Hepatocyte (in vitro differentiated cells): ENCODE measurements around the gene RTF1. TPM values are rescaled to one million over a fixed set of nuclear protein-coding genes. Genes with fewer than 3 reads are reported as not detected.

ENCODE experiments used
- DNase-seq: peaks from one replicate; pipeline ENCODE4 v3.0.0-alpha.2; 2016; ENCODE audit warnings: low spot score
- H2AFZ ChIP-seq: fragments of 200-600 bp; sonication (generic); 2 replicates; pipeline ENCODE4 v1.6.0; 2016; ENCODE audit warnings: antibody characterized with exemption, mild to moderate bottlenecking
- H3K27ac ChIP-seq: fragments of 200-600 bp; sonication (generic); 2 replicates; pipeline ENCODE4 v1.5.1; 2016; ENCODE audit warnings: mild to moderate bottlenecking
- H3K27me3 ChIP-seq: fragments of 200-600 bp; sonication (generic); 2 replicates; pipeline ENCODE4 v1.6.1; 2016
- H3K36me3 ChIP-seq: fragments of 200-600 bp; sonication (generic); replicated peaks from 2 replicates; pipeline ENCODE4 v1.5.1; 2016; ENCODE audit warnings: low read depth; ENCODE audit not compliant: insufficient read depth
- H3K4me1 ChIP-seq: fragments of 200-600 bp; sonication (generic); 2 replicates; pipeline ENCODE4 v1.5.1; 2016; ENCODE audit warnings: mild to moderate bottlenecking, moderate library complexity; ENCODE audit not compliant: insufficient read depth
- H3K4me2 ChIP-seq: fragments of 200-600 bp; sonication (generic); 2 replicates; pipeline ENCODE4 v1.6.0; 2016
- H3K4me3 ChIP-seq: fragments of 200-600 bp; sonication (generic); 2 replicates; pipeline ENCODE4 v1.5.1; 2016; ENCODE audit warnings: mild to moderate bottlenecking
- H3K79me2 ChIP-seq: fragments of 200-600 bp; sonication (generic); 2 replicates; pipeline ENCODE4 v1.6.0; 2017; ENCODE audit warnings: mild to moderate bottlenecking
- H3K9me2 ChIP-seq: fragments of 200-600 bp; sonication (generic); replicated peaks from 2 replicates; pipeline ENCODE4 v1.6.0; 2017; ENCODE audit warnings: mild to moderate bottlenecking; ENCODE audit not compliant: insufficient read depth
- H3K9me3 ChIP-seq: fragments of 200-600 bp; sonication (generic); 2 replicates; pipeline ENCODE4 v1.5.1; 2016; ENCODE audit warnings: low read depth, mild to moderate bottlenecking
- H4K20me1 ChIP-seq: fragments of 200-600 bp; sonication (generic); 2 replicates; pipeline ENCODE4 v1.6.0; 2016; ENCODE audit warnings: mild to moderate bottlenecking; ENCODE audit not compliant: insufficient read depth, poor library complexity, severe bottlenecking
- EZH2 ChIP-seq: fragments of 200-600 bp; sonication (generic); IDR thresholded peaks from 2 replicates; pipeline ENCODE4 v1.6.1; 2016; ENCODE audit warnings: antibody characterized with exemption, mild to moderate bottlenecking, borderline replicate concordance
- EZH2phosphoT487 ChIP-seq: fragments of 200-600 bp; sonication (generic); IDR thresholded peaks from one replicate; pipeline ENCODE4 v1.6.1; 2018; ENCODE audit warnings: antibody characterized with exemption, mild to moderate bottlenecking, low read depth, moderate library complexity; ENCODE audit not compliant: unreplicated experiment, severe bottlenecking
- WGBS: methylation state at CpG from one replicate; pipeline ENCODE4 v1.1.6; 2016; ENCODE audit warnings: low lambda C conversion rate; ENCODE audit errors: missing lambda C conversion rate; 5-methylcytosine and 5-hydroxymethylcytosine counted together
- polyA plus RNA-seq: library from polyadenylated mRNA; unstranded; fragments of >200 nt; fragmentation: Nextera tagmentation; extraction: Ambion mirVana; gene quantifications from 2 replicates; pipeline ENCODE4 v1.2.1, GENCODE V29; 2016
- total RNA-seq: library from RNA; depleted of rRNA; stranded (reverse); fragments of >200 nt; gene quantifications from 2 replicates; pipeline ENCODE4 v1.2.3, GENCODE V29; 2014
- TF ChIP-seq, protein P1 (sequence below): fragments of 200-600 bp; sonication (generic); IDR thresholded peaks from 2 replicates; pipeline ENCODE4 v1.5.1; 2016; ENCODE audit warnings: antibody characterized with exemption, mild to moderate bottlenecking; ENCODE audit not compliant: poor library complexity

RTF1 gene
- total and polyA plus RNA-seq, 2 experiments from 2014 or later = 34.1 to 73.4 TPM

DNA sequence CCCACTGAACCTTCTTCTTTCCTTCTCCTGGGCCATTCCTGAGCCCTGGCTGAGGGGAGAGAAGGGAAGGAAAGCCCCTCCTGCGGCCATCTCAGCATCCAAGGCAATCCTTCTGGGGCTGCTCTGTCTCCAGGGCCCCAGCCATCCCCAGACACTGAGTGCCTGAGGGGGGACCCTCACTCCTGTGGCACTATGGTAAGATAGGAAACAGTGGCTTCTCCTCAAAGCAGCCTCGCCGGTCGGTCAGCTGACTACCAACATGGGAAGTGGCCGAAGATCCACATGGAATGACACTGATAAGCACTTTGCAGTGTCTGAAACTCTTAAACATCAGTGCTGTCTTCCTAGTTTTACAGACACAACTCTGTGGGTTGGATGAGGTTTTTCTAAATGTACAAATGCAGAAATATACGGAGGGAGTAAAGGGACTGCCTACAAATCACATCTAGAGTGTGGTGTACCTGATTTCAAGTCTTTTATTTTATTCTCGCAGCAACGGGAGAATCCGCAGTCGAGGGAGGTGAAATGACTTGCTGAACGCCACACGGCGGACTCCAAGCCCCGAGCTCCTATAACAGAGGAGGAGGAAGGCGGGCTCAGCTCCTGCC, 75.8 kb downstream of the RTF1 start:
- Histone ChIP-seq H3K4me2 (peak overlapping the region; percentile 90), H3K4me3 (peak overlapping the region; percentile 22), H3K9me2 (no peaks in the 10 kb centered on the region), H3K9me3 (no peaks in the 10 kb centered on the region), H3K27ac (peak overlapping the region; percentile 96), H4K20me1 (no peaks in the 10 kb centered on the region), H3K36me3 (no peaks in the 10 kb centered on the region), H3K79me2 (peaks cover 9% of the 10 kb centered on the region), H2AFZ (peak overlapping the region; percentile 69), H3K4me1 (peaks cover 19% of the 10 kb centered on the region), H3K27me3 (peaks cover 22% of the 10 kb centered on the region)
- 8% methylated on average over 15 of the region's 15 CpGs for WGBS
- no peak for DNase-seq
- TF ChIP-seq EZH2 (no peak), EZH2phosphoT487 (no peak)
- TF ChIP-seq, protein P1, sequence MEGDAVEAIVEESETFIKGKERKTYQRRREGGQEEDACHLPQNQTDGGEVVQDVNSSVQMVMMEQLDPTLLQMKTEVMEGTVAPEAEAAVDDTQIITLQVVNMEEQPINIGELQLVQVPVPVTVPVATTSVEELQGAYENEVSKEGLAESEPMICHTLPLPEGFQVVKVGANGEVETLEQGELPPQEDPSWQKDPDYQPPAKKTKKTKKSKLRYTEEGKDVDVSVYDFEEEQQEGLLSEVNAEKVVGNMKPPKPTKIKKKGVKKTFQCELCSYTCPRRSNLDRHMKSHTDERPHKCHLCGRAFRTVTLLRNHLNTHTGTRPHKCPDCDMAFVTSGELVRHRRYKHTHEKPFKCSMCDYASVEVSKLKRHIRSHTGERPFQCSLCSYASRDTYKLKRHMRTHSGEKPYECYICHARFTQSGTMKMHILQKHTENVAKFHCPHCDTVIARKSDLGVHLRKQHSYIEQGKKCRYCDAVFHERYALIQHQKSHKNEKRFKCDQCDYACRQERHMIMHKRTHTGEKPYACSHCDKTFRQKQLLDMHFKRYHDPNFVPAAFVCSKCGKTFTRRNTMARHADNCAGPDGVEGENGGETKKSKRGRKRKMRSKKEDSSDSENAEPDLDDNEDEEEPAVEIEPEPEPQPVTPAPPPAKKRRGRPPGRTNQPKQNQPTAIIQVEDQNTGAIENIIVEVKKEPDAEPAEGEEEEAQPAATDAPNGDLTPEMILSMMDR = no peak

DNA sequence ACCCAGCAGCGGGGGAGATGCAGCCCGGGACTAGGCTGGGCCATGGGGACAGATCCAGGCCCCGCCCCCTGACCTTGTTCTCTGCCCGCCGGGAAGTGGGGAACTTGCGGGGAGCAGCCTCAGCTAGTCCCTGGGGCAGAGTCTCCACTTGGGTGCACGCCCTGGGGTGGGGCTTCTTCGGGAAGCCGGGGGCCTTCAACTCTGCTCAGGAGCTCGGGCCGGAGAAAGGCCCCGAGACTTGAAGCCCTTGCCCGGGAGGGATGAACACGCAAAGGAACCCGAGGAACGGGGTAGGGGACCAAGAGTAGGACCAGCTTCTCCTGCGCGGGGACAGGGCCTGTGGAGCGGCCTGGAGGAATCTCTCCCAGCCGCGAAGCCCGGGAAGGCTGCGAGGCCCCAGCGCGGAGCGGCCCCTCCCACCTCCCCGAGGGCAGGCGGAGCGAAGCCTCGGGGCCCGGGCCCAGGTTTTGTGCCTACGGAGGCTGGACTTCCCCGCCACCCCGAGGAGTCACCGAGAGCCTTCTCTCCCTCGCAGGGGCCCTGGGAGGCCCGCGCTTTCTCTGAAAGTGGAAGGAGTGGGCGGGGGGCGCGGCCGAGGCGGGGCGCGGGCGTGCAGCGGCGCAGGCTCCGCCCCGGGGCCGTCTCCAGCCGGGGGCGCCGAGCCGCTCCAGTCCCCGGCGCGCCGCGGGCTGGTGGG, 76.5 kb downstream of the RTF1 start, which contains the start of gene ITPKA:
TSS of gene ITPKA (plus strand) at position 670 of the 697 bp plus-strand sequence. CDS start 54 bp downstream, outside the sequence.
- Histone ChIP-seq H3K27me3 (peaks cover 26% of the 10 kb centered on the region), H3K4me1 (peaks cover 19% of the 10 kb centered on the region), H3K4me3 (peak within 1 kb of the TSS; percentile 22), H3K36me3 (no peaks in the 10 kb centered on the region), H3K27ac (peak within 1 kb of the TSS; percentile 96), H3K9me3 (no peaks in the 10 kb centered on the region), H3K4me2 (peak within 1 kb of the TSS; percentile 90), H3K9me2 (no peaks in the 10 kb centered on the region), H4K20me1 (no peaks in the 10 kb centered on the region), H3K79me2 (peaks cover 14% of the 10 kb centered on the region), H2AFZ (peak within 1 kb of the TSS; percentile 69)
- TF ChIP-seq EZH2 = no peak
- TF ChIP-seq, protein P1 = no peak
- no peak for TF ChIP-seq EZH2phosphoT487
- 0% methylated on average over 43 of the region's 60 CpGs for WGBS
- peak; percentile 88 for DNase-seq

DNA sequence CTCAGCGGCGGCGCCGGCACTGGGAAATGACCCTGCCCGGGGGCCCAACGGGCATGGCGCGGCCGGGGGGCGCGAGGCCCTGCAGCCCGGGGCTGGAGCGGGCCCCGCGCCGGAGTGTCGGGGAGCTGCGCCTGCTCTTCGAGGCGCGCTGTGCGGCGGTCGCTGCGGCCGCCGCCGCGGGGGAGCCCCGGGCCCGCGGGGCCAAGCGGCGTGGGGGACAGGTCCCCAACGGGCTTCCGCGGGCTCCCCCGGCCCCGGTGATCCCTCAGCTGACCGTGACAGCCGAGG, 77.0 kb downstream of the RTF1 start:
- H3K4me2 ChIP-seq = peak overlapping the region; percentile 90
- peak overlapping the region; percentile 22 for H3K4me3 ChIP-seq
- no peaks in the 10 kb centered on the region for H4K20me1 ChIP-seq
- H3K27ac ChIP-seq = peak overlapping the region; percentile 92
- H3K4me1 ChIP-seq = peaks cover 19% of the 10 kb centered on the region
- H2AFZ ChIP-seq = peak overlapping the region; percentile 39
- DNase-seq = no peak
- H3K27me3 ChIP-seq = peaks cover 31% of the 10 kb centered on the region
- H3K9me3 ChIP-seq = no peaks in the 10 kb centered on the region
- H3K36me3 ChIP-seq = no peaks in the 10 kb centered on the region
- 0% methylated on average over 8 of the region's 41 CpGs for WGBS
- no peaks in the 10 kb centered on the region for H3K9me2 ChIP-seq
- H3K79me2 ChIP-seq = peaks cover 19% of the 10 kb centered on the region
- TF ChIP-seq, protein P1 = no peak
- TF ChIP-seq EZH2phosphoT487 (no peak), EZH2 (no peak)
